Fibroblast of peridontal ligament (primary cell): Measurements from ENCODE around the gene FIZ1.
A peak's percentile ranks its signal among the peaks of the same experiment; 100 is the strongest.
"Not testable (repeated sequence)": the region's sequence is repeated elsewhere in the genome, so short reads cannot be mapped to it uniquely, and the experiment has no call there.

Source experiments
- DNase-seq: peaks from one replicate; pipeline ENCODE4 v3.0.0-alpha.2; 2010; ENCODE audit errors: extremely low read depth

FIZ1 gene

DNA sequence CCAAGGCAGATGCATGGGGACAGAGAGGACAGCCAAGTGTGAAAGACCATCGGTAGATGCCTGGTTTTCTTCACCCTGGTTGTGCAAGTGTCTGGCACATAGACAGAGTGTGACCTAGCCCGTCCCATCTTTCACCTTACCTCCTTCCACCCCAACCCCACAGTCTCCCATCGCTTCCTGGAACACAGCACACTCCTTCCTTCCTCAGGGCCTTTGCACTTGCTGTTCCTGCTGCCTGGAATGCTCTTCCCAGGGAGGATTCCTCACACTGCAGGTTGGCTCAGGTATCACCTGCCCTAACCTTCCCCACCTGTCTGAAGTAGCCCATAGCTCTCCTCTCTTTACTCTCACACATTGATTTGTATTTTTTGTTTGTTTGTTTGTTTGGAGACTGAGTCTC is 3.0 kb downstream of the FIZ1 start:
- DNase-seq = no peak

GRCh38 chr19:55594996-55595545 is 4.2 kb downstream of the FIZ1 start:
- DNase-seq = no peak

- no peak for DNase-seq
Measured at GRCh38 chr19:55593096-55593772, 6.1 kb downstream of the FIZ1 start.

DNA sequence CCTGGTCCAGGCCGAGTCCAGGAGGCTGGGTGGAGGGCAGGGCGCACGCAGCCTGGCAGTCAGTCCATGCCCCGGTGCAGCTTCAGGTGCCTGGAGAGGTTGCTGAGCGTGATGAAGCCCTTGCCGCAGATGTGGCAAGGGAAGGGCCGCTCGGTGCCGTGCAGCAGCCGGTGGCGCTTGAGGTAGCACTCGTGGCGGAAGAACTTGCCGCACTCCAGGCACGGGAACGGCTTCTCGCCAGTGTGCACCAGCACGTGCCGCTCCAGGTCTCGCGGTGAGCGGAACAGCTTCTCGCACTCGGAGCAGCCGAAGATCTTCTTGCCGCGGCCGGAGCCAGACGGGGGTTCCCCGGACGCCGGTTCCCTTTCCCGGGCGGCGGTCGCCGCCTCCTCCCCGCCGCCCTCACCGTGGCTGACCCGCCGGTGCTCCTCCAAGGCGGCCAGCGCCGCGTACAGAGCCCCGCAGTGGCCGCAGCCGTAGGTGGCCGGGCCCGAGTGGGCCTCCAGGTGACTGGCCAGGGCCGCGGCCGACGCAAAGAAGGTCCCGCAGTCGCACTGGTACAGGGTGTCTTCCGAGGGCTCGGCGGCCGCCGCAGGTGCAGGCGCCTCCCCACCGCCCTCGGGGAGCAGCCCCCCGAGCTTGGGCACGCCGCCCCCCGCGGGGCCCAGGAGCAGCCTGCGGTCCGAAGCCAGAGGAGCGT is 6.8 kb downstream of the FIZ1 start:
- no peak for DNase-seq

GRCh38 chr19:55591555-55591954 is 7.8 kb downstream of the FIZ1 start:
- DNase-seq = no peak

GRCh38 chr19:55590617-55591016 is 8.7 kb downstream of the FIZ1 start:
- no peak for DNase-seq

DNA sequence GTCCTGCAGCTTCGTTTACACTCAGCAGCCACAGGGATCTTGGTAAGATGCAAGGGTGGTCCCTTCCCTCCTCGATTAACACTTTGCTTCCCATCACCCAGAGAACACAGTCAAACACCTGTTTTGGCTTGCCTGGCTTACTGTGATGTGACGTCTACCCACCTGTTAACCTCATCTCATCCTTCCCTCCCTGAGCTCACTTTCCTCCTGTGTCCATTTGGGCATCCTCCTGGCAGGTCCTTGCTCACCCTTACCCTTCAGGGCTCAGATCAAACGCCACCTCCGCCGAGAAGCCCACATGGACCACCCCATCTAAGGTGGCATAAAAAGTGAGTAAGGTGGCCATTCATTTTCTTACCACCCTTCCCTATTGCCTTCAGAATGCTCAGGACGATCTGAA is 9.2 kb downstream of the FIZ1 start:
- DNase-seq = no peak

- no peak for DNase-seq
Measured at GRCh38 chr19:55588738-55589137, 10.6 kb downstream of the FIZ1 start.

GRCh38 chr19:55586976-55587668 is 12.2 kb downstream of the FIZ1 start:
- DNase-seq = peak; percentile 84

- DNase-seq = peak; percentile 40
Measured at GRCh38 chr19:55585658-55586339, 13.5 kb downstream of the FIZ1 start.

GRCh38 chr19:55584871-55585270 is 14.4 kb downstream of the FIZ1 start:
- DNase-seq = no peak

- not testable (repeated sequence) for DNase-seq
Measured at GRCh38 chr19:55583897-55584296, 15.4 kb downstream of the FIZ1 start.

DNA sequence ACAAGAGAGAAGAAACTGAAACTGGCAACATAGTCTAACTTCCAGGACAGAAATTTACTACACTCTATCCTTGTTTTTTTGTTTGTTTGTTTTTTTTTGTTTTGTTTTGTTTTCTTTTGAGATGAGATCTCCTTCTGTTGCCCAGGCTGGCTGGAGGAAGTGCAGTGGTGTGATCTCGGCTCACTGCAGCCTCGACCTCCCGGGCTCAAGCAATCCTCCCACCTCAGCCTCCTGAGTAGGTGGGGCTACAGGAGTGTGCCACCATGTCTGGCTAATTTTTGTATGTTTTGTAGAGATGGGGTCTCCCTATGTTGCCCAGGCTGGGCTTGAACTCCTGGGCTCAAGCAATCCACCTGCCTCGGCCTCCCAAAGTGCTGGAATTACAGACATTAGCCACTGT is 17.0 kb downstream of the FIZ1 start:
- not testable (repeated sequence) for DNase-seq

GRCh38 chr19:55581823-55582223 is 17.5 kb downstream of the FIZ1 start:
- no peak for DNase-seq

DNA sequence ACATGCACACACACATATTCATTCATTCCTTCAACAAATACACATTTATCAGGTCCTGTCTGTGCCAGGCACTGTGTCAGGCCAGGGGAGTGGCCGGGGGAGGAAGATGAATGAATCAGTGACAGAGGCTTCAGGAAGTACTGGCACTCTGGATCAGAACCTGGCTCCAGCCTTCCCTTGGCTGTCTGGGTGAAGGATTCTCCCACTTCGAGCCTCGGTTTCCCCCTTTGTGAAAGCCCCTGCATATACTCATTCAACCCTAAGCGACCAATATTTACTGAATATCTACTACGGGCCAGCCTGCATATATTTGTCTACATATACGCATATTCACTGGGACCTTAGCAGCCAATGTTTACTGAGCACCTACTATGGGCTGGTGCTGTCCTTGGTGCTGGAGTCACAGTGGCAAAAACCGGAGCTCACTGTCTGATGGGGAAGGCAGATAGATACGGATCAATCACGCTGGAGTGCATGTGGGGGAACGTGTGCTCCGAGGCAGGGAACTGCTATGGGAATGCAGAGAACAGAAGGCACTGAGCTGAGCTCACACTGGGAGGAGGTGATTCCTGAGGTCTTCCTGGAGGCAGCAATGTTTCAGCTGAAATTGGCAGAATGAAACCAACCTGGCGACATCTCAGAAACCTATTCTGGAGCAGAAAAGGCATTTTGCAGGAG is 18.0 kb downstream of the FIZ1 start:
- DNase-seq = no peak

DNA sequence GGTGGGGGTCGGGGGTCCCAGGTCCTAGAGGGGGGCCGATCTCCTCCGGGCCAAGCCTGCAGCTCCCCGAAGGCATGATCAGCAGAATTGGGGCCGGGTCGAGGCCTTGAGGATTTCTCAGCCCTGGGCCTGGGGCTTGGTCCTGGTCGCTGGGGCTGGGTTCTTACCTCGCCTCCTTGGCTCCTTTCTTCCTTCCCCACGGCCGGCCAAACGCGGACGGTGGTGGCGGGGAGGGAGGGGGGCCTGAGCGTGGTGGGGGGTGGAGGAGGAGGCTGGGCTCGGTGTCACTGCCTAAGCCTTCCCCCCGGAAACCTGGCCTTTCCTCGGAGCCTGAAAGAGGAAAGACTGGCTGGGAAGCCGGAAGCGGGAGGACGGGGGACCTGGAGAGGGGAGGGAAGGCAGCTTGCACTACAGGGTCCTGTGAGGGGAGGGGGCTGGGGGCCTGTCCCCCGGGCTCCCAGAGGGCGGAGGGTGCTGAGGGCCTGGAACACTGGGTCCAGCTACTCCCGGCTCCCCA is 18.6 kb downstream of the FIZ1 start, which contains the start of gene ZNF579:
Gene ZNF579 (minus strand): TSS at position 221 of the 517 bp plus-strand sequence. CDS start 1,209 bp downstream, outside the sequence.
- DNase-seq = peak; percentile 91

DNA sequence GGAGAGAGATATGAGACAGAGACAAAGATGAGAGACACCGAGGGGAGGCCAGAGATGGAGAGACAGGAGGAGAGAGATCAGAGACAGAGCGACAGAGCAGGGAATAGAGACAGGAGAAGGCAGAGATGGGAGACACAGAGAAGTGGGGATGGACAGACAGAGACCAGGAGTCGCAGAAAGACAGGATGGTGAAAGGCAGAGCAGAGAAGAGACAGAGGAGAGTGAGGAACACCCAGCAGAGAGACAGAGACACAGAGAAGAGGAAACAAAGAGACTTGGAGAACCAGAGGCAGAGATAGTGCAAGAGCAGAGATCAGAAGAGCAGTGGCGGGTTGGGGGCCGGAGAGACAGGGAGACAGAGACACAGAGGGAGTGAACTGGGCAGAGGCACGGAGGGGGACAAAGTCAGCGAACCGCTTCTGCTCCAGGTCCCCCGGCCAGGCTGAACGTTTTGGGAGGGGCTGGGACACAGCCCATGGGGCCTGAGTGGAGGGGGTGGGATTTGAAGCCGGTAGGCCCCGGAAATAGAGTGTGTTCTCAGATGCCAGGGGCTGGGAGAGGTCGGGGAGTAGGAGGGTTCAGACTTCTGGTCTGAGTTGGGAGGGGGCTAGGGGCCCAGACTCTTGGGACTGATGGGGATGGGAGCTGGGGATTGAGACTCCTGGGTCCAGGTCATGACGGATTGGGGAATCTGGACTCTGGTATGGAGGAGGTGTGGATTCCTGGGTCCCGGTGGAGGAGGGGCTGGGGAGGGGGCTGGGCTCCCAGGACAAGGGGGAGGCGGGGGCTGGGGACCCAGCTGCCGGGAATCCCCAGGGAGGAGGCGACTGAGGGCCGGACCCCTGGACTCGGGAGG is 19.3 kb downstream of the FIZ1 start:
- DNase-seq = peak; percentile 33

- no peak for DNase-seq
Measured at GRCh38 chr19:55578761-55579747, 20.3 kb downstream of the FIZ1 start.
